Lower leg skin (tissue), 4 donors: ENCODE results near the gene OSTF1. TPM values are rescaled to one million over a fixed set of nuclear protein-coding genes. Genes with fewer than 3 reads are reported as not detected.

Experiments
- DNase-seq, 2 donors: peaks; one replicate each; pipeline ENCODE4 v3.0.0-alpha.2; 2019; ENCODE audit warnings: low spot score in 2 of 2
- H3K4me3 ChIP-seq: fragments of 200-600 bp; sonication (generic); 2 replicates; pipeline ENCODE4 v1.5.1; 2017; ENCODE audit warnings: mild to moderate bottlenecking, low read depth; ENCODE audit not compliant: poor library complexity, severe bottlenecking
- POLR2A ChIP-seq, 2 donors: fragments of 450-650 bp; IDR thresholded peaks; one replicate each; pipeline ENCODE4 v1.6.1; 2016 to 2017; ENCODE audit warnings: antibody characterized with exemption in 2 of 2, mild to moderate bottlenecking in 1 of 2, moderate library complexity in 1 of 2
- WGBS, 2 donors: methylation state at CpG; one replicate each; pipeline ENCODE4 v1.1.5; 2018; 5-methylcytosine and 5-hydroxymethylcytosine counted together
- intact Hi-C: fragments of 100-400 bp; cut with DNase I; formaldehyde crosslinking; loops from one replicate; pipeline ENCODE4 v1.15.0; 2023; ENCODE audit warnings: low total_unique reads
- total RNA-seq, 4 donors: library from RNA; depleted of rRNA; stranded (reverse); fragments of >200 nt; gene quantifications; one replicate each; pipeline ENCODE4 v1.1.0, GENCODE V29; 2016
- TF ChIP-seq, protein P1 (sequence below), 3 donors: fragments of 450-650 bp; IDR thresholded peaks; one replicate each; pipeline ENCODE4 v1.5.1; 2016; ENCODE audit warnings: antibody characterized with exemption in 3 of 3, mild to moderate bottlenecking in 3 of 3, moderate library complexity in 2 of 3

OSTF1 gene
- total RNA-seq, 4 donors from 2014 or later = 53.5 to 64.3 (median 53.8) TPM

DNA sequence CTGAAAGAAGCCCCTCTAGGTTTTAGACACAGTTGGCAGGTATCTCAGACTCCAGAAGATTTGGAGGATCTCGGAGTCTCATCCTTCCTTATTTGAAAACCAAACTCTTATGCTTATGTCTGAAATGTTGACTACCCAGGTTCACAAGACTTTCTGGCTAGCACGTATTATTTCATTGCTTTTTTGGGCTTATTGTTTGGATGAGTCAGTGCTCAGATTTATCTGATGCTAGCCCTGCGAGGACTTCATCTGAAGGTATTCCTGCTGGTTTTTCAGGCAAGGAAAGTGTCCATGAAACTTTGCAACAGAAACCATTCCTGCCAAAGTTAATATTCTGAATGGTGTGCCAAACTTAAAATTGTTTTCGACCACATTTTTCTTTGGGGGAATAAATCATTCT lies 8.5 kb downstream of the OSTF1 start:
- no peak for DNase-seq
- intact Hi-C loops = no loop called here
- WGBS, 2 donors = 61 to 63% methylated on average over 4 of the region's 4 CpGs
- H3K4me3 ChIP-seq = no peak overlapping the region
- TF ChIP-seq POLR2A (IDR thresholded peaks at IDR 0.05) = no peak
- TF ChIP-seq, protein P1, sequence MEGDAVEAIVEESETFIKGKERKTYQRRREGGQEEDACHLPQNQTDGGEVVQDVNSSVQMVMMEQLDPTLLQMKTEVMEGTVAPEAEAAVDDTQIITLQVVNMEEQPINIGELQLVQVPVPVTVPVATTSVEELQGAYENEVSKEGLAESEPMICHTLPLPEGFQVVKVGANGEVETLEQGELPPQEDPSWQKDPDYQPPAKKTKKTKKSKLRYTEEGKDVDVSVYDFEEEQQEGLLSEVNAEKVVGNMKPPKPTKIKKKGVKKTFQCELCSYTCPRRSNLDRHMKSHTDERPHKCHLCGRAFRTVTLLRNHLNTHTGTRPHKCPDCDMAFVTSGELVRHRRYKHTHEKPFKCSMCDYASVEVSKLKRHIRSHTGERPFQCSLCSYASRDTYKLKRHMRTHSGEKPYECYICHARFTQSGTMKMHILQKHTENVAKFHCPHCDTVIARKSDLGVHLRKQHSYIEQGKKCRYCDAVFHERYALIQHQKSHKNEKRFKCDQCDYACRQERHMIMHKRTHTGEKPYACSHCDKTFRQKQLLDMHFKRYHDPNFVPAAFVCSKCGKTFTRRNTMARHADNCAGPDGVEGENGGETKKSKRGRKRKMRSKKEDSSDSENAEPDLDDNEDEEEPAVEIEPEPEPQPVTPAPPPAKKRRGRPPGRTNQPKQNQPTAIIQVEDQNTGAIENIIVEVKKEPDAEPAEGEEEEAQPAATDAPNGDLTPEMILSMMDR (IDR thresholded peaks at IDR 0.05) = no peak

GRCh38 chr9:75101004-75101588 lies 12.8 kb downstream of the OSTF1 start:
- 64 to 68% methylated on average over 9 of the region's 9 CpGs for WGBS, 2 donors
- no peak for DNase-seq
- intact Hi-C loops = no loop called here
- H3K4me3 ChIP-seq = no peak overlapping the region
- TF ChIP-seq POLR2A (IDR thresholded peaks at IDR 0.05) = no peak
- TF ChIP-seq, protein P1 (IDR thresholded peaks at IDR 0.05) = no peak

DNA sequence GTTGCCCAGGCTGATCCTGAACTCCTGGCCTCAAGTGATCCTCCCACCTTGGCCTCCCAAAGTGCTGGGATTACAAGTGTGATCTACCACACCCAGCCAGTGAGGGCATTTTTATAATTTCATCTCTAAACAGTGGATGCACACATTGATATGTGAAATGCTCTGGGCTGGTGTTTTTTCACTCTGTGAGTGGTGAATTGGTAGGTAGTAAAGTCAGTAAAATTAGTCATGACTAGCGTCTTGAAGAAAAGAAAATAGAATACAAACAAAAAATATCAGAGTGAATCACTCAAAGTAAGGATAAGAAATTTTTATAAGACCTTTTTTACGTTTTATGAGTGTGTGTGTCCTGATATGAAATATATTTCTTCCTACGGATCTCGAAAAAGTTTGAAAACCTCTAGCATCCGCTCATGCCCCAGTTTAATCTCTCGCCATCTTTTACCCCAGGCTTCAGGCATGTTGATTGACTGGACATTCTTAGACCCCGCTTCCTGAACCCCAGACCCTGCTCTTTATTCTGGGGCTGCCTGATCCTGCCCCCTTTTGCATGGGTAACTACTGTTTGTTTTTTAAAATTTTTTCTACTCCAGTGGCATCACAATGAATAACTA lies 14.0 kb downstream of the OSTF1 start:
- DNase-seq = no peak
- no peak for TF ChIP-seq POLR2A (IDR thresholded peaks at IDR 0.05)
- TF ChIP-seq, protein P1 (IDR thresholded peaks at IDR 0.05) = no peak
- intact Hi-C loops = no loop called here
- 95 to 97% methylated on average over 7 of the region's 7 CpGs for WGBS, 2 donors
- no peak overlapping the region for H3K4me3 ChIP-seq

GRCh38 chr9:75104607-75105006 lies 16.3 kb downstream of the OSTF1 start:
- H3K4me3 ChIP-seq = no peak overlapping the region
- WGBS, 2 donors = 76 to 92% methylated on average over 3 of the region's 3 CpGs
- intact Hi-C loops = no loop called here
- TF ChIP-seq, protein P1 (IDR thresholded peaks at IDR 0.05) = no peak
- TF ChIP-seq POLR2A (IDR thresholded peaks at IDR 0.05) = no peak
- DNase-seq = no peak

DNA sequence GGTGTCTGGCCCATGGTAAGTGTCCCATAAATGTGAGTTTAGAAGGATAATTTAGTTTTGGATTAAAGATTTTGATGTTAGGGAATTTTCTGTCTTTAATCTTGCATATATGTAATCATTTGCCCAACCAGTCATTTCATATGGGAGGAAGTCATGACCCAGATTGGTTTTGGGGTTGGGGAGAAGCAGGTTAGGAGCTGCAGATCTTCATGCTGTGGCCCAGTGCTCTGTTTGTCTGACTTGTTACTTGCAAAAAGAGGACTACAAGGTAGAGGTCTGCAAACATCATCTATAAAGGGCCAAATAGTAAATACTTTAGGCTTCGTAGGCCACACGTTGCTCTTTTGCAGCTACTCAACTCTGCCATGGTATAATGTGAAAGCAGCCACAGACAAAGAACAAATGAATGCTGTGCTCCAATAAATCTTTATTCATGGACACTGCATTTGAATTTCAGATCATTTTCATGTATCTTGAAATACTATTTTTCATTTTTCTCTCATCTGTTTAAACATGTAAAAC lies 16.8 kb downstream of the OSTF1 start:
- WGBS, 2 donors = 84 to 93% methylated on average over 2 of the region's 2 CpGs
- TF ChIP-seq POLR2A (IDR thresholded peaks at IDR 0.05) = no peak
- TF ChIP-seq, protein P1 (IDR thresholded peaks at IDR 0.05) = no peak
- intact Hi-C loops = no loop called here

More for the DNA sequence above, 16.8 kb downstream of the OSTF1 start:
- no peak overlapping the region for H3K4me3 ChIP-seq
- no peak for DNase-seq
